Measurements from ENCODE around the gene ELAVL3. TPM values are rescaled to one million over a fixed set of nuclear protein-coding genes. Genes with fewer than 3 reads are reported as not detected.
A peak's percentile ranks its signal among the peaks of the same experiment; 100 is the strongest.

Gene ELAVL3
- total RNA-seq, 6 donors from 2014 or later: 0.03 TPM; not detected in 5

GRCh38 chr19:11465600-11465999 is 15.2 kb downstream of the ELAVL3 start:
- no peaks in the 10 kb centered on the region for H3K27me3 ChIP-seq
- DNase-seq (no peak), ATAC-seq (ENCODE audit: low FRiP score in 2 of 2) (peak in 1 of 2 donors; percentile 45)
- H3K9me3 ChIP-seq: no peaks in the 10 kb centered on the region
- TF ChIP-seq EP300 (IDR thresholded peaks at IDR 0.05): no peak
- TF ChIP-seq POLR2A (IDR thresholded peaks at IDR 0.05): no peak
- no peak for TF ChIP-seq POLR2AphosphoS5 (IDR thresholded peaks at IDR 0.05)
- no peak for TF ChIP-seq CTCF (IDR thresholded peaks at IDR 0.05)
- no peak overlapping the region for H3K4me3 ChIP-seq
- H3K27ac ChIP-seq: no peak overlapping the region
- no peaks in the 10 kb centered on the region for H3K36me3 ChIP-seq
- WGBS, 2 donors: 32 to 51% methylated on average over 5 to 8 of the region's 8 CpGs
- H3K4me1 ChIP-seq: no peaks in the 10 kb centered on the region

- WGBS, 2 donors: 83 to 85% methylated on average over 11 of the region's 11 CpGs
- no peak for ATAC-seq (ENCODE audit: low FRiP score in 2 of 2)
Measured at GRCh38 chr19:11464333-11465265, 16.2 kb downstream of the ELAVL3 start.

GRCh38 chr19:11463391-11463790 is 17.5 kb downstream of the ELAVL3 start:
- no peak for DNase-seq
- Histone ChIP-seq H3K36me3 (no peaks in the 10 kb centered on the region), H3K4me1 (no peaks in the 10 kb centered on the region), H3K27ac (no peak overlapping the region), H3K9me3 (no peaks in the 10 kb centered on the region), H3K27me3 (no peaks in the 10 kb centered on the region), H3K4me3 (no peak overlapping the region)
- TF ChIP-seq POLR2A (IDR thresholded peaks at IDR 0.05) (no peak), POLR2AphosphoS5 (IDR thresholded peaks at IDR 0.05) (no peak), CTCF (IDR thresholded peaks at IDR 0.05) (no peak), EP300 (IDR thresholded peaks at IDR 0.05) (no peak)
- no peak for ATAC-seq (ENCODE audit: low FRiP score in 2 of 2)
- whole genome bisulfite sequencing, 2 donors: 67 to 75% methylated on average over 11 to 12 of the region's 12 CpGs

More at GRCh38 chr19:11464333-11465265, 16.2 kb downstream of the ELAVL3 start:
- Histone ChIP-seq H3K36me3 (no peaks in the 10 kb centered on the region), H3K9me3 (no peaks in the 10 kb centered on the region), H3K4me3 (no peak overlapping the region), H3K27ac (no peak overlapping the region), H3K4me1 (no peaks in the 10 kb centered on the region), H3K27me3 (no peaks in the 10 kb centered on the region)
- TF ChIP-seq POLR2A (IDR thresholded peaks at IDR 0.05): no peak
- TF ChIP-seq POLR2AphosphoS5 (IDR thresholded peaks at IDR 0.05): no peak
- no peak for TF ChIP-seq CTCF (IDR thresholded peaks at IDR 0.05)
- no peak for TF ChIP-seq EP300 (IDR thresholded peaks at IDR 0.05)
- DNase-seq: no peak

GRCh38 chr19:11461453-11461852 is 19.4 kb downstream of the ELAVL3 start:
- H3K27ac ChIP-seq: no peak overlapping the region
- no peak for ATAC-seq (ENCODE audit: low FRiP score in 2 of 2)

More at GRCh38 chr19:11461453-11461852, 19.4 kb downstream of the ELAVL3 start:
- no peaks in the 10 kb centered on the region for H3K36me3 ChIP-seq
- H3K9me3 ChIP-seq: no peaks in the 10 kb centered on the region
- no peaks in the 10 kb centered on the region for H3K4me1 ChIP-seq
- TF ChIP-seq POLR2AphosphoS5 (IDR thresholded peaks at IDR 0.05) (no peak), POLR2A (IDR thresholded peaks at IDR 0.05) (no peak), CTCF (IDR thresholded peaks at IDR 0.05) (no peak), EP300 (IDR thresholded peaks at IDR 0.05) (no peak)
- H3K4me3 ChIP-seq: no peak overlapping the region
- WGBS, 2 donors: 55 to 73% methylated on average over 2 of the region's 2 CpGs
- DNase-seq: no peak
- H3K27me3 ChIP-seq: no peaks in the 10 kb centered on the region

Measured in upper lobe of left lung (tissue), 6 donors.